GM18870 (cell line): ENCODE results near the gene HSF5.

ENCODE experiments used
- ATAC-seq: cut with Tn5 transposase; IDR thresholded peaks from one replicate; pipeline ENCODE4 v1.9.1; 2021; ENCODE audit warnings: moderate library complexity; ENCODE audit not compliant: unreplicated experiment

Gene HSF5

DNA sequence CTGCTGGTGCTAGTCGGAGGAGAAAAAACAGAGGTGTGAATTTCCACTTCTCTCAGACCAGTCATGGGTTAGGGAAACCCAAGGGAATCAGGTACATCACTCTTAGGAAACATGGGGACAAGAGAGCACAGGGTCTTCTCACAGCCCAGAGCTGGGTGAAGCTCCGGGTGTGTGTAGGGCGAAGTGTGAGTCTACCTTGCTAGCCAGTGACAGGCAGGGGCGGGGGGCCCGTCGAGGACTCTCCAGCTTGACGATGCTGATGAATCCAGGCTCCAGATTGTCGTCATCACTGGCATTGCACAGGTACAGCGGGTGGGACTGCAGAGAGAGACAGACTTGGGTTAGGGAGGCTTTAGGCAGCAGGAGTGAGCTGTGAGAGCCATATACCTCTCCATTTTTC lies 117.5 kb downstream of the HSF5 start:
- ATAC-seq, result no peak

DNA sequence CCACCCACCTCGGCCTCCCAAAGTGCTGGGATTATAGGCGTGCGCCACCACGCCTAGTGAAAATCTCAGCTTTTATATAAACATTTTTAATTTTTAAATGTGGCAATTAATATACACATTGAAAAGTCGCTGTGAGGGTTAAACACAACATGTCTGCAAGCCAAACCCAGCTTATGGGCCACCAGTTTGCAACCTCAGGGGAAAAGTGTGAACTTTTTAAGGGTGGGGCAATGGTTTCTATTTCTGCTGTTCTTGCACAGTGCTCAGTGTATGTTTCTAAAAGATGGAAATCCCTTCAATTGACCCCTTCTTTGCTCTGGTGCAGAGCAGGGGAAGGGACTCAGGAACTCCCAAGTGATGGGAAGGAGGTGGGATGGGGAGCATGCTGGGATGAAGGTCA lies 117.9 kb downstream of the HSF5 start:
- ATAC-seq, result no peak
